AG04449 (cell line): Measurements from ENCODE around the gene HDAC1.
"Not testable (repeated sequence)": the region's sequence is repeated elsewhere in the genome, so short reads cannot be mapped to it uniquely, and the experiment has no call there.

Experiments
- CTCF ChIA-PET: fragments of 350-600 bp; formaldehyde crosslinking; extraction: SDS; loops from one replicate; lab custom pipeline; 2021; ENCODE audit warnings: antibody characterized with exemption; lab: Yijun Ruan, JAX
- POLR2A ChIA-PET: fragments of 400-600, 350-600 bp; formaldehyde crosslinking; extraction: SDS; loops from one replicate; lab custom pipeline; 2020; ENCODE audit warnings: antibody characterized with exemption, inconsistent platforms; lab: Yijun Ruan, JAX
- DNase-seq: peaks from one replicate; pipeline ENCODE4 v3.0.0-alpha.2; 2010; ENCODE audit warnings: low read depth, low spot score
- H3K4me3 ChIP-seq: 2 replicates; pipeline ENCODE4 v1.5.1; 2011; ENCODE audit warnings: low read depth, mild to moderate bottlenecking, control low read depth, low read length
- TF ChIP-seq, protein P1 (sequence below): IDR thresholded peaks from one replicate; pipeline ENCODE4 v1.5.1; 2011; ENCODE audit warnings: mild to moderate bottlenecking, moderate library complexity, low read length, control low read depth, inconsistent platforms; ENCODE audit not compliant: insufficient read depth; ENCODE audit errors: missing control alignments

The HDAC1 gene

DNA sequence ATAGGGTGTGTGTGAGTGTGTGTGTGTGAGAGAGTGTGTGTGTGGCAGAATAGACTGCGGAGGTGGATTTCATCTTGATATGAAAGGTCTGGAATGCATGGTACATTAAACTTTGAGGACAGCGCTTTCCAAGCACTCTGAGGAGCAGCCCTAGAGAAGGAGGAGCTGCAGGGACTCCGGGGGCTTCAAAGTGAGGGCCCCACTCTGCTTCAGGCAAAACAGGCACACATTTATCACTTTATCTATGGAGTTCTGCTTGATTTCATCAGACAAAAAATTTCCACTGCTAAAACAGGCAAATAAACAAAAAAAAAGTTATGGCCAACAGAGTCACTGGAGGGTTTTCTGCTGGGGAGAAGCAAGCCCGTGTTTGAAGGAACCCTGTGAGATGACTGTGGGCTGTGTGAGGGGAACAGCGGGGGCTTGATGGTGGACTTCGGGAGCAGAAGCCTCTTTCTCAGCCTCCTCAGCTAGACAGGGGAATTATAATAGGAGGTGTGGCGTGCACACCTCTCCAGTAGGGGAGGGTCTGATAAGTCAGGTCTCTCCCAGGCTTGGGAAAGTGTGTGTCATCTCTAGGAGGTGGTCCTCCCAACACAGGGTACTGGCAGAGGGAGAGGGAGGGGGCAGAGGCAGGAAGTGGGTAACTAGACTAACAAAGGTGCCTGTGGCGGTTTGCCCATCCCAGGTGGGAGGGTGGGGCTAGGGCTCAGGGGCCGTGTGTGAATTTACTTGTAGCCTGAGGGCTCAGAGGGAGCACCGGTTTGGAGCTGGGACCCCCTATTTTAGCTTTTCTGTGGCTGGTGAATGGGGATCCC lies 18.3 kb upstream of the HDAC1 start:
- ChIA-PET CTCF (interaction anchor here (2.2 kb wide), 1 partner anchor 26 kb away, joined by 8 read pairs; the partner anchor contains the start of gene FAM167B), POLR2A (no interaction called here)
- no peak overlapping the region for H3K4me3 ChIP-seq
- TF ChIP-seq, protein P1, sequence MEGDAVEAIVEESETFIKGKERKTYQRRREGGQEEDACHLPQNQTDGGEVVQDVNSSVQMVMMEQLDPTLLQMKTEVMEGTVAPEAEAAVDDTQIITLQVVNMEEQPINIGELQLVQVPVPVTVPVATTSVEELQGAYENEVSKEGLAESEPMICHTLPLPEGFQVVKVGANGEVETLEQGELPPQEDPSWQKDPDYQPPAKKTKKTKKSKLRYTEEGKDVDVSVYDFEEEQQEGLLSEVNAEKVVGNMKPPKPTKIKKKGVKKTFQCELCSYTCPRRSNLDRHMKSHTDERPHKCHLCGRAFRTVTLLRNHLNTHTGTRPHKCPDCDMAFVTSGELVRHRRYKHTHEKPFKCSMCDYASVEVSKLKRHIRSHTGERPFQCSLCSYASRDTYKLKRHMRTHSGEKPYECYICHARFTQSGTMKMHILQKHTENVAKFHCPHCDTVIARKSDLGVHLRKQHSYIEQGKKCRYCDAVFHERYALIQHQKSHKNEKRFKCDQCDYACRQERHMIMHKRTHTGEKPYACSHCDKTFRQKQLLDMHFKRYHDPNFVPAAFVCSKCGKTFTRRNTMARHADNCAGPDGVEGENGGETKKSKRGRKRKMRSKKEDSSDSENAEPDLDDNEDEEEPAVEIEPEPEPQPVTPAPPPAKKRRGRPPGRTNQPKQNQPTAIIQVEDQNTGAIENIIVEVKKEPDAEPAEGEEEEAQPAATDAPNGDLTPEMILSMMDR = no peak
- DNase-seq = no peak

DNA sequence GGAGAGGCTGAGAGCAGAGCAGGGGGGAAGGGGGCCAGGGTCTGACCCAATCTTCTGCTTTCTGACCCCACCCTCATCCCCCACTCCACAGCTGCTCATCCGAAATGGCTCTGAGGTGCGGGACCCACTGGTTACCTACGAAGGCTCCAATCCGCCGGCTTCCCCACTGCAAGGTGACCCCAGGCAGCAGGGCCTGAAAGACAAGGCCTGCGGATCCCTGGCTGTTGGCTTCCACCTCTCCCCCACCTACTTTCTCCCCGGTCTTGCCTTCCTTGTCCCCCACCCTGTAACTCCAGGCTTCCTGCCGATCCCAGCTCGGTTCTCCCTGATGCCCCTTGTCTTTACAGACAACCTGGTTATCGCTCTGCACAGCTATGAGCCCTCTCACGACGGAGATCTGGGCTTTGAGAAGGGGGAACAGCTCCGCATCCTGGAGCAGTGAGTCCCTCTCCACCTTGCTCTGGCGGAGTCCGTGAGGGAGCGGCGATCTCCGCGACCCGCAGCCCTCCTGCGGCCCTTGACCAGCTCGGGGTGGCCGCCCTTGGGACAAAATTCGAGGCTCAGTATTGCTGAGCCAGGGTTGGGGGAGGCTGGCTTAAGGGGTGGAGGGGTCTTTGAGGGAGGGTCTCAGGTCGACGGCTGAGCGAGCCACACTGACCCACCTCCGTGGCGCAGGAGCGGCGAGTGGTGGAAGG lies 17.1 kb upstream of the HDAC1 start:
- CTCF ChIA-PET = interaction anchor here (2.2 kb wide), 1 partner anchor 27 kb away, joined by 8 read pairs; the partner anchor contains the start of gene FAM167B
- H3K4me3 ChIP-seq = no peak overlapping the region
- TF ChIP-seq, protein P1 = no peak

DNA sequence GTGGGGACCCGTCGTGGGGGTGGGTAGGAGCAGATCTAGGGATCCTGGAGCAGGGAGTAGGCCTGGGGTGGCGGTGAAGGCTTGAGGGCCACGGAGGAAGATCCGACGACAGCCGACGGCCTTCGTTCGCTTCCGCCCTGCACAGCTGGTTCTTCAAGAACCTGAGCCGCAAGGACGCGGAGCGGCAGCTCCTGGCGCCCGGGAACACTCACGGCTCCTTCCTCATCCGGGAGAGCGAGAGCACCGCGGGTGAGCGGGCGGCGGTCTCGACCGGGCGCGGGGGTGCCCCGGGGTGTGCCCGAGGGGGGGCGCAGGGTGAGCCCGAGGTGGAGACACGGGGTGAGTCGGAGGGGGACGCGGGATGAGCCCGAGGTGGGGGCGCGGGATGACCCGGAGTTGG lies 16.5 kb upstream of the HDAC1 start:
- POLR2A ChIA-PET = no interaction called here
- CTCF ChIA-PET = no interaction called here
- no peak for DNase-seq
- no peak overlapping the region for H3K4me3 ChIP-seq
- TF ChIP-seq, protein P1 = no peak

More for the DNA sequence above, 17.1 kb upstream of the HDAC1 start:
- POLR2A ChIA-PET = no interaction called here
- DNase-seq = no peak

DNA sequence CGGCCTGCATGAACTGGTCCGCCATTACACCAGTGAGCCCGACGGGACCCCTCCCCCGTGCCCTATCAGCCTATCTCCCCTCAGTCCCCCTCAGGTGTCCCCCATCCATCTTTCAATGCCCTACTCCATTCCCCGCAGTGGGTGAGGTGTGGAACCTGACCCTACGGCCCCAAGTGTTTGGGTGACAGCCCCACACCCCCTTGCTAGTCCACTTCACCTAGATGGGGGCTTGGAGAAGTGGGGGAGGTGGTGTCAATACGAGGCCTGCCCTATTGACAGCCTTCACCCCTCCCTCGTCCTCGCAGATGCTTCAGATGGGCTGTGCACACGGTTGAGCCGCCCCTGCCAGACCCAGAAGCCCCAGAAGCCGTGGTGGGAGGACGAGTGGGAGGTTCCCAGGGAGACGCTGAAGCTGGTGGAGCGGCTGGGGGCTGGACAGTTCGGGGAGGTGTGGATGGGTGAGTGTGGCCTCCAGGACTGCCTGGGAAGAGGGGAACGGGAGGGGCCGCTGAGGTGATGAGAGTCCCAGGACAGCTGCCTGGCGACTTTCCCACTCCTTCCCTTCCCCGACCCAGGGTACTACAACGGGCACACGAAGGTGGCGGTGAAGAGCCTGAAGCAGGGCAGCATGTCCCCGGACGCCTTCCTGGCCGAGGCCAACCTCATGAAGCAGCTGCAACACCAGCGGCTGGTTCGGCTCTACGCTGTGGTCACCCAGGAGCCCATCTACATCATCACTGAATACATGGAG lies 15.7 kb upstream of the HDAC1 start:
- CTCF ChIA-PET = no interaction called here
- TF ChIP-seq, protein P1 = no peak
- H3K4me3 ChIP-seq = no peak overlapping the region
- DNase-seq = no peak
- POLR2A ChIA-PET = interaction anchor here (0.9 kb wide), 1 partner anchor 16 kb away, joined by 3 read pairs; the partner anchor contains the start of gene HDAC1

DNA sequence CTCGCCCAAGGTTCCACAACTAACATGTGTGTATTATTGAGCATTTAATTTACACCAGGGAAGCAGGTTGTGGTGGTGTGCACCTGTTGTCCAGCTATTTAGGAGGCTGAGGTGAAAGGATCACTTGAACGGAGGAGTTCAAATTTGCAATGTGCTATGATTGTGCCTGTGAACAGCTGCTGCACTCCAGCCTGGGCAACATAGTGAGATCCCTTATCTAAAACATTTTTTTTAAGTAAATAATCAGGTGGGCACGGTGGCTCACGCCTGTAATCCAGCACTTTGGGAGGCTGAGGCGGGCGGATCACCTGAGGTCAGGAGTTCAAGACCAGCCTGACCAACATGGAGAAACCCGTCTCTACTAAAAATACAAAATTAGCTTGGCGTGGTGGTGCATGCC lies 7.1 kb upstream of the HDAC1 start:
- CTCF ChIA-PET = not testable (repeated sequence)
- POLR2A ChIA-PET = interaction anchor here (1.0 kb wide), 1 partner anchor 51 kb away, joined by 3 read pairs; the partner anchor contains the start of gene MARCKSL1

DNA sequence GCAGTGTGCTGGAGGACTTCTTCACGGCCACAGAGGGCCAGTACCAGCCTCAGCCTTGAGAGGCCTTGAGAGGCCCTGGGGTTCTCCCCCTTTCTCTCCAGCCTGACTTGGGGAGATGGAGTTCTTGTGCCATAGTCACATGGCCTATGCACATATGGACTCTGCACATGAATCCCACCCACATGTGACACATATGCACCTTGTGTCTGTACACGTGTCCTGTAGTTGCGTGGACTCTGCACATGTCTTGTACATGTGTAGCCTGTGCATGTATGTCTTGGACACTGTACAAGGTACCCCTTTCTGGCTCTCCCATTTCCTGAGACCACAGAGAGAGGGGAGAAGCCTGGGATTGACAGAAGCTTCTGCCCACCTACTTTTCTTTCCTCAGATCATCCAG lies 6.2 kb upstream of the HDAC1 start:
- POLR2A ChIA-PET = no interaction called here
- TF ChIP-seq, protein P1 = no peak
- no peak for DNase-seq
- CTCF ChIA-PET = no interaction called here
- no peak overlapping the region for H3K4me3 ChIP-seq

More for the DNA sequence above, 7.1 kb upstream of the HDAC1 start:
- not testable (repeated sequence) for DNase-seq, H3K4me3 ChIP-seq
